GM18511 (cell line): ENCODE measurements around the gene JADE2.

Experiments used
- ATAC-seq: cut with Tn5 transposase; IDR thresholded peaks from one replicate; pipeline ENCODE4 v1.9.1; 2021; ENCODE audit warnings: mild to moderate bottlenecking, moderate library complexity; ENCODE audit not compliant: unreplicated experiment

Gene JADE2

DNA sequence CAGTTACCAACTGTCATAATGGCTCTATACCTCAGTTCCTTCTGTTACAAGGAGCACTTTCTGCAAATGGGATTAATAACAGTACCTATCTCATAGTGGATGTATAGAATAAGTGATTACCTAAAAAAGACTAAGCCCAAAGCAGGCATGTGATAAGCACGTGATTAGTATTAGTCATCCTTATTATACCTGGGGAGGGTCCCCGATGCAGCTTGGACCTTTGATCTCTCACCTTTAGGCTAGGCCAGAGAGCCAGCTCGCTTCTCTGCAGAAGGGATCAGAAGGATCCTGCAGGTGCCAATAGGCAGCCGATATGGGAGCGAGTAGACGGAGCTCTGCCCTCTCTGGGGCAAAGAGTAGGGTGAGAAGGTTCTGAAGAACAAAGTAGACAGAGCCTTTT lies 4.0 kb downstream of the JADE2 start:
- ATAC-seq: no peak

- no peak for ATAC-seq
These were observed 5.0 kb downstream of the JADE2 start for GRCh38 chr5:134530301-134531077.

- no peak for ATAC-seq
These were observed 7.8 kb downstream of the JADE2 start for GRCh38 chr5:134533115-134533815.

- no peak for ATAC-seq
These were observed 8.7 kb downstream of the JADE2 start for GRCh38 chr5:134534058-134534725.

- no peak for ATAC-seq
These were observed 9.2 kb downstream of the JADE2 start for GRCh38 chr5:134534726-134535110.

- ATAC-seq: no peak
These were observed 11.4 kb downstream of the JADE2 start for GRCh38 chr5:134536876-134537275.

DNA sequence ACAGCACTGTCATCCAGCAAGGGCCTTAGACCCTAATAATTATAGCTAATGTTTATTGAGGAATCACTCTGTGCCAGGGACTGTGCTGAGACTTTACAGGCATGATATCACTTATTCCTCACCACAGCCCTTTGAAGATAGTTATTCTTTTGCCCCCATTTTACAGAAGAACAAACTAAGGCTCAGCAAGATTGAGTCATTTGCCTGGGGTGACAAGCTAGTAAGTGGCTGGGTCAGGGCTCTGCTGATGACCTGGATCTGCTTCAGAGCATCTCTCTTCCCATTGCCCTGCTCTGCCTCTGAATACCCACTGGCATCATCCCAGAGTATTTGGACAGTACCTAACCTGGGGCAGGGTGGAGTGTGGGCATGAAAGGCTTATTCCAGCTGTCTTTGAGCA lies 11.8 kb downstream of the JADE2 start:
- ATAC-seq: no peak

- no peak for ATAC-seq
These were observed 12.8 kb downstream of the JADE2 start for GRCh38 chr5:134538296-134538695.

DNA sequence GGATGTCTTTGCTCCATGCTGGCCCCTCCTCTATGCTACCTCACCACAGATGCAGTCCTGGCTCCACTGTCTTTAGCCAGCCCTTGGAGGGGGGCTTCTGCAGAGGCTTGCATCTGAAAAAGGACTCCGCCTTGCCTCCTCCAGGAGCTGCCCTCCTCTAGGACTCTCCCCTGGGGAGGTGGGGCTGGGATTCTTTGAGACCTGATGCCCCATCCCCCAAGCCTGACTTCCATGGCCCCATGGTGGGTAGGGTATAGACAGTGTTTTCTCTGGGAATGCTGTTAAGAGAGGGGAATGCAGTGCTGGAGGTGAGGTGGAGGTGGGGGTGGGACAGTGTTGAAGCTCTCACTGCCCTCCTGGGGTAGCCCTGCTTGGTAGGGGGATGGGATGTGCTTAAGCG lies 14.3 kb downstream of the JADE2 start:
- no peak for ATAC-seq

DNA sequence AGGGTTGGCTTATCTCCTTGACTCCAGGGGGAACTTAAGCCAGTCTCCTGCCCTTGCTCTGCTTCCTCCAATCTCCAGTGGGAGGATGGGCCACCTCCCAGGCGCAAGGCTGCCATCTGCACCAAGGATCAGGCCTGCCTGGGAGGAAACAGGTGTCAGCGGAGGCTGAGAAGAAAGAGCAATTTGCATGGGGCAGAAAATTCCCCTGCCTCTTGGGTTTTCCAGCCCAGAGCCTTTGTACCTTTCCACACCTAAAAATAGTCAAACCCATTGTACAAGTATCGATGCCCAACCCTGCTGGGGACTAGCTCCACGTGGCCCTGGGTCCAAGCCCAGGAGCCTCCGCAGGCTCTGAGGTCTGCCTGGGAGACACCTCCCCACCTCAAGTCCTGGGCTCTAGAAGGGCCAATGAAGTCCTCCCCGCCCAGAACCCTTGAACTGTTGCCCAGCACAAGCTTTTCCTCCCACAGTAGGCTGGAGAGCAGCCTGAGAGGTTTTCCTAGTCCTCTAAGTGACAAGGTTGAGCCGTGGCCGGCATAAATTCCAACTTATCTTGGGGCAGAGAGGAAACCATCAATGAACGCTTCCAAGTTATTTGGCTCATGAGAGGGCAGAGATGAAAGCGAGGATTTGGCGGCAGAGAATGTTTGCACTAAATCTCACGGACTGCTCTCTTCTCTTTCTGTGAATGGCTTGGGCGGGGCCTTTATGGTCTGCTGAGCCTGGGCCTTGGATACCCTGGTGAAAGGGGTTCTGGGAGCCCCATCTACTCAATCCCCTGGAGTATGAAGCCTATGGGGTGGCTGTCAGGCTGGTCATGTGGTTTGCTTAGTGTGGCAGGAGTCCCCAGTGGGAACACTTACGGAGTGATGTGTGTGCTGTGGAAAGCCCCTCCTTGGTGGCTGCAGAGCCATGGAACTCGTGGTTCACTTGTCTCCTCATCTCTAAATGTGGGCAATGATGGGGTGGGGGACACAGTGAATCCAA lies 15.6 kb downstream of the JADE2 start:
- peak; percentile 38 for ATAC-seq

DNA sequence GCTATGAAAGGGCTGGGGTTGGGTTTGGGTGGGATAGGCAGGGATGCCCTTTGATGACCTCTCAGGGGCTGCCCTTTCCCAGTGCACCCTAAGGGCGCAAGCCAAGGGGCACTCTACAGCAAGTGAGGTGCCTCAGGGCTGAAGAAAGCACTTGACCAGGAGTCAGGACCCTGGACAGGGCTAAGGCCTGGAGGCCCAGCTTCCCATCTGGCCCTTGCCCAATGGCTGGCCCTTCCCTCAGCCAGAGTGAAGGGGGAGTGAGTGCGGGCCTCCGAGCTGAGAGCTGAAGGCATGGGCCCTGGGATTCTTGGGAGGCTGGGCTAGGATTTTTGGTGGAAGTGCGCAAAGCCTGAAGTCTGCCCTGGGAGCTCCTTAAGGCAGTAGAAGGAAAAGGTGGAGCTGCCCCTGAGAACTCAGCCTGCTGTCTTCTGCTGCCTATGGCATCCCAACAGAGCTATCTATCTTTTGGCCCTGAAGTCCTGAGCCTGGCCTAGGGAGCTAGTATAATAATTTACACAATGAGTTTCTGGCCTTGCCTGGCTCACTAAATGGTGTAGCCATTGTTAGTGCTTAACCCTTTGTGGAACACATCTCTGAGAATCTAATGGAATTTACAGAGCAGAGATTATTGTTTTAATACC lies 16.4 kb downstream of the JADE2 start:
- no peak for ATAC-seq

DNA sequence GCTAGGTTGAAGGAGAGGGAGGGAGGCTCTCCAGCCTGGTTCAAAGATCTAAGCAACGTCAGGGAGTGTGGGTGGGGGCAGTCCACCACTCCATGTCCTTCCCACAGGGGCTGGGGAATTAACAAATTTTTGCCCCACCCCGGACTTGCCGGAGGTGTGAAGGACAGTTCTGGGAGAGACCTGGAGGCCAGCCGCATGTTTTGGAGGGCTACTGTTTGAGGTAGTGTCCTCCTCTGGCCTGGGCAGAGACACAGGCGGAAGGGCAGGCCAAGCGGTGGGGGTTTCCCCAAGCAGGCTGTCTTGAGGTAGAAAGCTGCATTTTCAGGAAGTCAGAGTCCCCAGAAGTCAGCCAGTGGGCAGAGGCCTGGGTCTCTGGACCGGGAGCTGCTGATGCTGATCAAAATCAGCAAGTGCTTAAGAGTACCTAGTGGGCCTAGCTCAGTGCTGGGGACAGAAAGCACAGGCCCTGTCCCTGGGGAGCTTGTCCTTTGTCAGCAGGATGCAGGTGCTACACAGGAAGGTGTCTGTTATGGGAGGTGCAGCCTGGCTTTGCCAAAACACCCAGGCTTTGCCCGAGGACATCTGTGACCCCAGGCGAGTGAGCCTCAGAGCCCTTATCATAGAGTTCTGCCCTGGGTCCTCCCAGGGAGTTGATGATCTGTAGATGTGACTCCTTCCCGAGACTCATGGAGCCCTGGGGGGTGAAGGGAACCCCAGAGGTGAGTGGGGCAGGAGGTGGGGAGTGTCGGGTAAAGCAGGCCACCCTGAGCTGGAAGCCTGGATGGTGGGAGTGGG lies 18.5 kb downstream of the JADE2 start:
- peak; percentile 60 for ATAC-seq

DNA sequence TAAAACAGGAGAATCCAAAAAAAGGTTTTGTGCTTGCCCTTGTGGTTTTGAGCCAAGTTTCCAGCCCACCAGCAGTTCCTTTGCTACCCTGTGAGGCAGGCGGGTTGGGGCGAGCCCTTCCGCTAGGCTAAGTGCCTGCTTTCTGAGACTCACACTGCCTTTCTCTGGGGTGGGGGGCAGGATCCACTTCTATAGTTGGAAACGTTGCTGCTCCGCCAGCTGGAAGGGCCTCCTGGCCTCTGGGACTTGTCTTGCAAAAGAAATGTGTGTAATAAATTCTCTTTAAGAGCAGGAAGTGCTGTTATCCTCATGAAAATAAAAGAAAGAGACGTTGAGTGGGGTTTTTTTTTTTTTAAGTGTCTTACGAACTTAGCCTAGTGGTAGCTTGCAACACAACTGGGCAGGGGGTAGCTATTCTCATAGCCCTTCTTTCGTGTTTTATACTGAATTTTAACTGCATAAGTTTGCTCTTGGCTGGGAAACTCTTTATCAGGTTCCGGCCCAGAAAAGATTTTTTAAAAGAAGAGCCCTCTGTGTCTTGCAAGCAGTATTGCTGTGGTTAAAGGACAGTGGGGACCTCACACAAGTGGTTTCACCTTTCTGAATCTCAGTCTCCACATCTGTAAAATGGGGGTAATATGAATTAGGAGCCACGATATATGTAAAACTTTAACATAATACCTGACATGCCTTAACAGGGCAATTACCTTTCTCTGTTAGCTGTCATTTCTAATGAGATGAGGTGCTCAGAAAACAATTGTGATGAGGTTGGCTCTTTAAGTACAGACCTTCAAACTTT lies 19.8 kb downstream of the JADE2 start:
- ATAC-seq: no peak

- ATAC-seq: no peak
These were observed 21.6 kb downstream of the JADE2 start for GRCh38 chr5:134547066-134547465.

- no peak for ATAC-seq
These were observed 22.1 kb downstream of the JADE2 start for GRCh38 chr5:134547579-134547978.

- no peak for ATAC-seq
These were observed 22.7 kb downstream of the JADE2 start for GRCh38 chr5:134547999-134548658.

- ATAC-seq: no peak
These were observed 24.2 kb downstream of the JADE2 start for GRCh38 chr5:134549714-134550113.
